Lung (tissue), 12 donors: ENCODE data around the gene NAXD. TPM values are rescaled to one million over a fixed set of nuclear protein-coding genes. Genes with fewer than 3 reads are reported as not detected.
"Not testable (repeated sequence)": the region's sequence is repeated elsewhere in the genome, so short reads cannot be mapped to it uniquely, and the experiment has no call there.

ENCODE experiments used
- ATAC-seq: fragments of 200-7000 bp; cut with Tn5 transposase; one replicate; pipeline ENCODE4 v1.9.1; 2020; ENCODE audit warnings: moderate number of reproducible peaks; ENCODE audit not compliant: insufficient read depth, low FRiP score
- DNase-seq, 3 donors: peaks; one replicate each; pipeline ENCODE4 v3.0.0-alpha.2; 2013 to 2017
- H3K27ac ChIP-seq, 2 donors: one replicate each; pipeline ENCODE4 v1.5.1; 2013; ENCODE audit warnings: mild to moderate bottlenecking in 2 of 2, moderate library complexity in 2 of 2, control low read depth in 1 of 2, inconsistent platforms in 1 of 2, low read depth in 1 of 2, low read length in 1 of 2
- H3K27me3 ChIP-seq, 3 donors: one replicate each; pipeline ENCODE4 v1.5.1; 2013; ENCODE audit warnings: low read length in 2 of 3; ENCODE audit not compliant: control insufficient read depth in 3 of 3, insufficient read depth in 3 of 3
- H3K36me3 ChIP-seq, 4 donors: one replicate each; pipeline ENCODE4 v1.5.1; 2013; ENCODE audit warnings: low read length in 4 of 4, mild to moderate bottlenecking in 1 of 4, moderate library complexity in 1 of 4; ENCODE audit not compliant: control insufficient read depth in 4 of 4, insufficient read depth in 4 of 4
- H3K4me1 ChIP-seq, 5 donors: one replicate each; pipeline ENCODE4 v1.5.1; 2013; ENCODE audit warnings: low read length in 5 of 5, mild to moderate bottlenecking in 2 of 5, moderate library complexity in 1 of 5; ENCODE audit not compliant: control insufficient read depth in 5 of 5, insufficient read depth in 5 of 5
- H3K4me3 ChIP-seq: one replicate; pipeline ENCODE4 v1.5.1; 2013; ENCODE audit warnings: mild to moderate bottlenecking, control low read depth, moderate library complexity
- H3K9ac ChIP-seq, 2 donors: one replicate each; pipeline ENCODE4 v1.5.1; 2013; ENCODE audit warnings: low read length in 2 of 2, control low read depth in 1 of 2; ENCODE audit not compliant: insufficient read depth in 1 of 2
- H3K9me3 ChIP-seq, 4 donors: one replicate each; pipeline ENCODE4 v1.5.1; 2013; ENCODE audit warnings: low read length in 3 of 4, mild to moderate bottlenecking in 1 of 4, moderate library complexity in 1 of 4; ENCODE audit not compliant: control insufficient read depth in 4 of 4, insufficient read depth in 3 of 4
- CTCF ChIP-seq: IDR thresholded peaks from 2 replicates; pipeline ENCODE4 v1.5.1; 2012; ENCODE audit warnings: mild to moderate bottlenecking; ENCODE audit errors: control extremely low read depth, extremely low read depth
- WGBS, 2 donors: extraction: QIAGEN DNeasy Blood & Tissue Kit; methylation state at CpG; one replicate each; pipeline ENCODE4 v1.1.7; 2013; 5-methylcytosine and 5-hydroxymethylcytosine counted together
- polyA plus RNA-seq, 2 donors: library from polyadenylated mRNA; stranded (reverse); fragments of 200-250 nt; gene quantifications; one replicate each; pipeline ENCODE4 v1.2.1, GENCODE V29; 2013
- total RNA-seq, 2 donors: library from RNA; depleted of rRNA in 1 of 2; stranded (reverse); fragments of >200 nt in 1 of 2; gene quantifications; one replicate each; pipeline ENCODE4 v1.2.1, GENCODE V29; 2014 to 2021
- donor health status: control.
- donor health status: control.
- donor health status: Bipolar disorder and iron deficiency.
- donor health status: healthy.
- donor health status: DM: yes; HTN: yes; CAD: no.

Gene NAXD
- total and polyA plus RNA-seq, 4 donors = 24.1 to 28.9 (median 28.6) TPM

DNA sequence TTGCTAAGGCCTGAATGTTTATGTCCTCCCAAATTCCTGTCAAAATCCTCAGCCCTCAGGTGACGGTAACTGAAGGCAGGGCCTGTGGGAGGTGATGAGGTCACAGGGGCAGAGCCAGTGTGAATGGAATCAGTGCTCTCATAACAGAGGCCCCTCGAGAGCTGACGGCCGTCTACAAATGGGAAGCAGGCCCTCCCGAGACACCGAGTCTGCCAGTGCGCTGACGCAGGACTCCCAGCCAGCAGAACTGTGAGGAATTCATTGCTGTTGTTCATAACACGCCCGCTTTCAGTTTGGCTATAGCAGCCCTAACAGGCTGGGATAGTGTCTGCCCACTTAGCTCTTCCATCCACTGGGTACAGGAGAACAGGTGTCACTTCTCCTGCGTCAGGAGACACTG is 49.3 kb downstream of the NAXD start:
- Histone ChIP-seq H3K36me3 (peaks cover 20 to 58% (median 37%) of the 10 kb centered on the region in 4 donors), H3K27ac (no peak overlapping the region), H3K9me3 (peaks cover 0 to 10% (median 3%) of the 10 kb centered on the region in 4 donors), H3K4me1 (no peaks in the 10 kb centered on the region), H3K4me3 (no peak overlapping the region), H3K27me3 (no peaks in the 10 kb centered on the region), H3K9ac (no peak overlapping the region)
- DNase-seq (no peak), ATAC-seq (no peak)
- TF ChIP-seq CTCF = no peak
- WGBS, 2 donors = 91 to 95% methylated on average over 11 of the region's 11 CpGs

GRCh38 chr13:110665491-110666254 is 50.3 kb downstream of the NAXD start:
- no peaks in the 10 kb centered on the region for H3K27me3 ChIP-seq
- peaks cover 0 to 5% (median 2%) of the 10 kb centered on the region in 4 donors for H3K9me3 ChIP-seq
- H3K4me1 ChIP-seq = no peaks in the 10 kb centered on the region
- TF ChIP-seq CTCF = no peak
- DNase-seq (no peak), ATAC-seq (peak; percentile 62)
- H3K36me3 ChIP-seq = peaks cover 17 to 50% (median 36%) of the 10 kb centered on the region in 4 donors
- WGBS, 2 donors = 54 to 76% methylated on average over 23 of the region's 23 CpGs
- H3K4me3 ChIP-seq = no peak overlapping the region
- H3K9ac ChIP-seq = no peak overlapping the region
- H3K27ac ChIP-seq = peak overlapping the region in 1 of 2 donors; percentile 28

DNA sequence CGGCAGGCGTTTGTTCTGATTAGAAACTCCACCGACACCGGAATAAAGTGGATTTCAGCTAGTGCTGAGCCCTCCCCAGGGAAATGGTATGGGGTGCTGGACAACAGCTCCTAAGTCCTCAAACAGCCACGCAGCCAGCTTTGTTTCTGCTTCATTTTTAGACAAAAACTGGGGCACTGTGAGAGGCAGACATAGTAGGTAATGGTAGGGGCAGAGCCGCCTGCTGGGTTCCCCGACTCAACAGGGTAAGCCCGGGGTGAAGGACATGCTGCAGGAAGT is 50.8 kb downstream of the NAXD start:
- Histone ChIP-seq H3K9ac (no peak overlapping the region), H3K36me3 (peaks cover 17 to 46% (median 34%) of the 10 kb centered on the region in 4 donors), H3K9me3 (peaks cover 0 to 2% (median under 1%) of the 10 kb centered on the region in 4 donors), H3K4me1 (no peaks in the 10 kb centered on the region), H3K4me3 (no peak overlapping the region), H3K27me3 (no peaks in the 10 kb centered on the region), H3K27ac (peak overlapping the region in 1 of 2 donors; percentile 43)
- TF ChIP-seq CTCF = no peak
- DNase-seq (no peak), ATAC-seq (no peak)
- 57 to 84% methylated on average over 8 of the region's 8 CpGs for WGBS, 2 donors

GRCh38 chr13:110669036-110669435 is 53.7 kb downstream of the NAXD start:
- no peaks in the 10 kb centered on the region for H3K27me3 ChIP-seq
- TF ChIP-seq CTCF = no peak
- H3K36me3 ChIP-seq = peaks cover 12 to 19% (median 17%) of the 10 kb centered on the region in 4 donors
- H3K9me3 ChIP-seq = no peaks in the 10 kb centered on the region
- no peak for DNase-seq
- 92 to 94% methylated on average over 9 of the region's 9 CpGs for WGBS, 2 donors
- no peak overlapping the region for H3K4me3 ChIP-seq
- no peak overlapping the region for H3K9ac ChIP-seq
- H3K27ac ChIP-seq = no peak overlapping the region
- H3K4me1 ChIP-seq = no peaks in the 10 kb centered on the region
- no peak for ATAC-seq

GRCh38 chr13:110669814-110670213 is 54.5 kb downstream of the NAXD start:
- not testable (repeated sequence) for H3K27ac ChIP-seq, H3K27me3 ChIP-seq, H3K4me1 ChIP-seq, ATAC-seq, H3K4me3 ChIP-seq, H3K9me3 ChIP-seq, DNase-seq, H3K9ac ChIP-seq
- peaks cover 12 to 18% (median 15%) of the 10 kb centered on the region in 4 donors for H3K36me3 ChIP-seq
- 96 to 97% methylated on average over 11 of the region's 11 CpGs for WGBS, 2 donors
